A673 (cell line): Measurements from ENCODE around the gene HSPG2. TPM values are rescaled to one million over a fixed set of nuclear protein-coding genes. Genes with fewer than 3 reads are reported as not detected.
"Not testable (repeated sequence)": the region's sequence is repeated elsewhere in the genome, so short reads cannot be mapped to it uniquely, and the experiment has no call there.

Experiments
- BruUV-seq: library from RNA; stranded (reverse); fragments of 400-500 nt; replicated peaks from 2 replicates; lab custom pipeline; 2021; lab: Mats Ljungman, UMichigan
- CTCF ChIA-PET: fragments of 300-600 bp; sonication (Branson Sonifier 250); formaldehyde crosslinking; loops from one replicate; lab custom pipeline; 2022; ENCODE audit warnings: antibody characterized with exemption; lab: Charles Lee
- POLR2A ChIA-PET: fragments of 300-600 bp; sonication (Branson Sonifier 250); formaldehyde crosslinking; loops from one replicate; lab custom pipeline; 2022; ENCODE audit warnings: antibody characterized with exemption; ENCODE audit not compliant: low non-redundant PET; lab: Charles Lee
- DNase-seq: peaks from one replicate; pipeline ENCODE4 v3.0.0-alpha.2; 2015; ENCODE audit warnings: low spot score
- H3K27ac ChIP-seq: fragments of 200-600 bp; sonication (generic); 2 replicates; pipeline ENCODE4 v1.5.1; 2016; ENCODE audit warnings: mixed run types, low read depth, mild to moderate bottlenecking, mixed read lengths, antibody characterized with exemption, low read length; ENCODE audit not compliant: poor library complexity, severe bottlenecking
- H3K27me3 ChIP-seq: fragments of 200-600 bp; sonication (generic); replicated peaks from 2 replicates; pipeline ENCODE4 v1.6.1; 2017; ENCODE audit warnings: mixed run types, low read depth, mild to moderate bottlenecking, mixed read lengths, antibody characterized with exemption, low read length; ENCODE audit not compliant: insufficient read depth, poor library complexity
- H3K36me3 ChIP-seq: fragments of 200-600 bp; sonication (generic); 2 replicates; pipeline ENCODE4 v1.6.1; 2016; ENCODE audit warnings: mixed run types, mild to moderate bottlenecking, mixed read lengths, antibody characterized with exemption, low read length; ENCODE audit not compliant: insufficient read depth, poor library complexity, severe bottlenecking
- H3K4me1 ChIP-seq: fragments of 200-600 bp; sonication (generic); 2 replicates; pipeline ENCODE4 v1.6.1; 2017; ENCODE audit warnings: mixed run types, mild to moderate bottlenecking, mixed read lengths, antibody characterized with exemption, low read length; ENCODE audit not compliant: insufficient read depth, poor library complexity, severe bottlenecking
- H3K4me3 ChIP-seq: fragments of 200-600 bp; sonication (generic); 2 replicates; pipeline ENCODE4 v1.5.1; 2016; ENCODE audit warnings: low read depth, mixed run types, mild to moderate bottlenecking, mixed read lengths, low read length; ENCODE audit not compliant: poor library complexity, severe bottlenecking
- H3K9me3 ChIP-seq: fragments of 200-600 bp; sonication (generic); 2 replicates; pipeline ENCODE4 v1.6.1; 2016; ENCODE audit warnings: mixed run types, low read depth, mild to moderate bottlenecking, mixed read lengths, antibody characterized with exemption, low read length; ENCODE audit not compliant: poor library complexity, severe bottlenecking
- EZH2 ChIP-seq: fragments of 200-600 bp; sonication (generic); IDR thresholded peaks from 2 replicates; pipeline ENCODE4 v1.6.1; 2017; ENCODE audit warnings: borderline replicate concordance, low read depth, mild to moderate bottlenecking, mixed read lengths, antibody characterized with exemption, low read length; ENCODE audit not compliant: poor library complexity, severe bottlenecking
- intact Hi-C: fragments of 100-400 bp; cut with micrococcal nuclease; formaldehyde crosslinking; loops from one replicate; pipeline ENCODE4 v1.10.0; 2022; ENCODE audit not compliant: unreplicated experiment
- total RNA-seq: library from RNA; stranded (reverse); gene quantifications from 2 replicates; pipeline ENCODE4 v1.2.3, GENCODE V29; 2021
- TF ChIP-seq, protein P1 (sequence below): fragments of 300-800, 200-600 bp; sonication (generic); conservative IDR thresholded peaks from 2 replicates; pipeline ENCODE4 v1.5.1; 2017; ENCODE audit warnings: low read depth, mild to moderate bottlenecking, antibody characterized with exemption, low read length, moderate library complexity, mixed read lengths

HSPG2 gene
- total RNA-seq, 1 experiment from 2014 or later, result 10.4 TPM

- H3K4me1 ChIP-seq, CTCF ChIA-PET, H3K27me3 ChIP-seq, BruUV-seq, H3K27ac ChIP-seq, DNase-seq, H3K36me3 ChIP-seq, intact Hi-C loops, POLR2A ChIA-PET, H3K4me3 ChIP-seq, H3K9me3 ChIP-seq: not testable (repeated sequence)
Measured at GRCh38 chr1:21970523-21970922, 33.4 kb upstream of the HSPG2 start.

DNA sequence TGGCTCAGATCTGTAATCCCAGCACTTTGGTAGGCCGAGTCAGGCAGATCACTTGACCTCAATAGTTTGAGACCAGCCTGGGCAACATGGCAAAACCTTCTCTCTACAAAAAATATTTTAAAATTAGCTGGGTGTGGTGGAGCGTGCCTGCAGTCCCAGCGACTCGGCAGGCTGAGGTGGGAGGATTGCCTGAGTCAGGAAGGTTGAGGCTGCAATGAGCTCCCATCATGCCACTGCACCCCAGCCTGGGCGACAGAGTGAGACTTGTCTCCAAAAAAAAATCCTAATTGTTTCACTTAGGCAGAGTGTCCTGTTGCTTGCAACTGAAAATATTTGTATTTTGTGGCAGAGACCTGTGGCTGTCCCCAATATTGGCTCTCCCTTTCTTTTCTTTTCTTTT is 32.0 kb upstream of the HSPG2 start:
- H3K9me3 ChIP-seq, BruUV-seq, DNase-seq, H3K4me3 ChIP-seq, H3K36me3 ChIP-seq, POLR2A ChIA-PET, H3K4me1 ChIP-seq, H3K27ac ChIP-seq, intact Hi-C loops, H3K27me3 ChIP-seq, CTCF ChIA-PET: not testable (repeated sequence)

GRCh38 chr1:21967216-21967615 is 30.1 kb upstream of the HSPG2 start:
- DNase-seq, POLR2A ChIA-PET, H3K4me1 ChIP-seq, BruUV-seq, H3K9me3 ChIP-seq, H3K4me3 ChIP-seq, H3K27ac ChIP-seq, H3K36me3 ChIP-seq, H3K27me3 ChIP-seq, CTCF ChIA-PET, intact Hi-C loops: not testable (repeated sequence)

GRCh38 chr1:21966247-21967000 is 29.3 kb upstream of the HSPG2 start:
- no TSS peak for BruUV-seq
- DNase-seq, result no peak
- POLR2A ChIA-PET, result interaction anchor here (0.6 kb wide), 1 partner anchor 257 kb away, joined by 10 read pairs; no protein-coding TSS in a partner anchor
- Histone ChIP-seq H3K36me3 (no peaks in the 10 kb centered on the region), H3K27me3 (no peaks in the 10 kb centered on the region), H3K4me1 (peaks cover 14% of the 10 kb centered on the region), H3K4me3 (no peak overlapping the region), H3K9me3 (no peaks in the 10 kb centered on the region), H3K27ac (no peak overlapping the region)
- TF ChIP-seq, protein P1, sequence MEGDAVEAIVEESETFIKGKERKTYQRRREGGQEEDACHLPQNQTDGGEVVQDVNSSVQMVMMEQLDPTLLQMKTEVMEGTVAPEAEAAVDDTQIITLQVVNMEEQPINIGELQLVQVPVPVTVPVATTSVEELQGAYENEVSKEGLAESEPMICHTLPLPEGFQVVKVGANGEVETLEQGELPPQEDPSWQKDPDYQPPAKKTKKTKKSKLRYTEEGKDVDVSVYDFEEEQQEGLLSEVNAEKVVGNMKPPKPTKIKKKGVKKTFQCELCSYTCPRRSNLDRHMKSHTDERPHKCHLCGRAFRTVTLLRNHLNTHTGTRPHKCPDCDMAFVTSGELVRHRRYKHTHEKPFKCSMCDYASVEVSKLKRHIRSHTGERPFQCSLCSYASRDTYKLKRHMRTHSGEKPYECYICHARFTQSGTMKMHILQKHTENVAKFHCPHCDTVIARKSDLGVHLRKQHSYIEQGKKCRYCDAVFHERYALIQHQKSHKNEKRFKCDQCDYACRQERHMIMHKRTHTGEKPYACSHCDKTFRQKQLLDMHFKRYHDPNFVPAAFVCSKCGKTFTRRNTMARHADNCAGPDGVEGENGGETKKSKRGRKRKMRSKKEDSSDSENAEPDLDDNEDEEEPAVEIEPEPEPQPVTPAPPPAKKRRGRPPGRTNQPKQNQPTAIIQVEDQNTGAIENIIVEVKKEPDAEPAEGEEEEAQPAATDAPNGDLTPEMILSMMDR, result no peak
- no peak for TF ChIP-seq EZH2
- intact Hi-C loops, result no loop called here
- CTCF ChIA-PET, result interaction anchor here (0.6 to 0.7 kb wide), 2 partner anchors 259 to 511 kb away, joined by 3 to 9 read pairs; no protein-coding TSS in a partner anchor
